HTERT RPE-1 (cell line): Measurements from ENCODE around the gene ZNF133.

Source experiments
- in situ Hi-C: fragments of 300-500 bp; cut with MboI; formaldehyde crosslinking; loops from 4 replicates; pipeline ENCODE4 v1.14.3; 2020; ENCODE audit warnings: low sequenced_read_pairs

The ZNF133 gene

DNA sequence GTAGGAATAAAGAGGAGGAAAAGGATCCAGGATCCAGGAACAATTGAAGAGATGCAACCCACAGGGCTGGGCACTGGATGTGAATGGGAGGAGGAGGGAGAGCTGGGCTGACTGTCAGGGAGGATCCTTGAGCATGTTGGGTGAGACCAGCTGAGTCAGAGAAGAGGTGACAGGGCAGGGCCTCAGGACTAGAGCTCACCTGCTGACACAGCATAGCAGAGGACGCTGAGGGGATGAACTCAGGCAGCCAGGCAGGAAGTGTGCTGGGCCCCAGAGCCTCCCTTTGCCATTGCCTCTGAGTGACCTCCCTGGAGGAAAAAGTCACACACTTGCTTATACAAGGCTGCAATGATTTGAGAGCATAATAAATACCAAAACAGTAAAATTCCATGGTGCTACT is 72.3 kb downstream of the ZNF133 start:
- in situ Hi-C loops: no loop called here

DNA sequence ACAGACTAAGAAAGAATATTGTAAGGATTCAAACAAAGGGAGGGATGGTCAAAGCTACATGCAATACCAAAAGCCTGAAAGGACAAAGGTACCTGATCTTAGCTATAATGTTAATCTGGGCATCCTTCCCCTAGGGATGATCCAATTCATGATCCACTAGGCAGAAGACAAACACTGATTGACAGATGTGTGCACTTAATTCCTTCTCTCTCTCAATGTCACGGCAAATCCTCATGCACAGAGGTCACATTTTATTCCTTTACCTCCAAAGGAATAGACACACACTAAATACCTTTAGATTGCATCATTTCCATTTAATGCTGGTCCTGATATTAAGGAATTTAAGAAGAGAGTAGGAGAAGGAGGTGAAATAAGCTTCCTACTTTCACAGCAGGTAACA is 73.4 kb downstream of the ZNF133 start:
- in situ Hi-C loops: no loop called here

DNA sequence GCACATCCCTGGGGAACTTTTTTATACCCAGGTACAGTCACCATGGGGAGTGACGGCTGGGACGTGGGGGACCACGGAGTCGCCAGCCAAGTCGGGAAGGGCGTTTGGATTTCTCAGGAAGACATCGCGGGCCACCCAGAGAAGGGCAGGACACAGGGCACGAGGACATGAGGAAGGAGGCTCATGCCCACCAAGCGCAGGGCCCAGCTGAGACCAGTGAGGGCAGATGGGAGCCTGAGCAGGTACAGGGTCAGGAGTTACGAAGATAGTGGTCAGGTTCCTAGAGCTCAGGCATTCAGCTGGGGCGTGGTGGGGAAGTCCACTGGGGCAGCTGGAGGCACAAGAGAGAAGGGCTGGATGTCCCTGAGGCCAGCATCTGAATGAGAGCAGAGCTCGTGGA is 74.6 kb downstream of the ZNF133 start:
- in situ Hi-C loops: no loop called here

DNA sequence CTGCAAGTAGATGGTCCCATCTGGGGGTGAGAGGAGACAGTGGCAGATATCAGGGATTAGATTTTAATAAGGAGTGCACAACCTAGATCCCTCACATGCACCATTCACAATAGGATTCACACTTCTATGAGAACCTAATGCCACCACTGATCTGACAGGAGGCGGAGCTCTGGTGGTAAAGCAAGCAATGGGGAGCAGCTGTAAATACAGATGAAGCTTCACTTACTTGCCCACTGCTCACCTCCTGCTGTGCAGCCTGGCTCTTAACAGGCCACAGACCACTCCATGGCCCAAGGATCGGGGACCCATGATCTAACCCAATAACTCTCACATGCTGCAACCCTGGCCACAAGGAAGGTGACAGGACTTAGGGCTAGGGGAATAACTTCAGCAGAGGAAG is 75.4 kb downstream of the ZNF133 start:
- in situ Hi-C loops: no loop called here

DNA sequence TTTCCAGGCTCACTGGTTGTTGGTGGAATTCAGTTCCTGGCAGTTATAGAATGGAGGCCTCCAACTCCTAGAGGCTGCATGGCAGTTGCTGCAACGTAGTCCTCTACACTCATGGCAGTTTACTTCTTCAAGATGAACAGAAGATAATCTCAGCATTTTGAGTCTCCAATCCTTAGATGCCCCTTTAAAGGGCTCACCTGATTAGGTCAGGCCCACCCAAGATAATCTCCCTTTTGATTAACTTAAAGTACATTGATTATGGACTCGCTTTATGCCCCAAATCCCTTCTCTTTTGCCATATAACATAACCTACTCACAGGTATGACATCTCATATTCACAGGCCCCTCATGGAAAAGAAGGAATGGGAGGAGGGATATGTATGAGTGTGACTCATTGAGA is 76.4 kb downstream of the ZNF133 start:
- in situ Hi-C loops: no loop called here
